DND-41 (cell line): ENCODE data around the gene CDH23.

Experiments used
- ATAC-seq: fragments of 200-7000 bp; cut with Tn5 transposase; 3 replicates; pipeline ENCODE4 v1.9.1; 2021; ENCODE audit warnings: low read depth; ENCODE audit not compliant: insufficient read depth
- DNase-seq: peaks from one replicate; pipeline ENCODE4 v3.0.0-alpha.2; 2020
- H2AFZ ChIP-seq: 2 replicates; pipeline ENCODE4 v1.6.0; 2012; ENCODE audit warnings: low read depth, low read length
- H3K27ac ChIP-seq: 2 replicates; pipeline ENCODE4 v1.5.1; 2012; ENCODE audit warnings: low read length, inconsistent platforms
- H3K27me3 ChIP-seq: fragments of 200-600 bp; sonication (generic); 2 replicates; pipeline ENCODE4 v1.6.0; 2012; ENCODE audit warnings: low read length, mild to moderate bottlenecking, inconsistent platforms; ENCODE audit not compliant: insufficient read depth, poor library complexity
- H3K36me3 ChIP-seq: 2 replicates; pipeline ENCODE4 v1.5.1; 2012; ENCODE audit warnings: low read length, inconsistent platforms; ENCODE audit not compliant: insufficient read depth
- H3K4me1 ChIP-seq: 2 replicates; pipeline ENCODE4 v1.5.1; 2012; ENCODE audit warnings: mild to moderate bottlenecking, low read length; ENCODE audit not compliant: insufficient read depth
- H3K4me2 ChIP-seq: 2 replicates; pipeline ENCODE4 v1.6.0; 2012; ENCODE audit warnings: mild to moderate bottlenecking, moderate library complexity, low read length, inconsistent platforms; ENCODE audit not compliant: insufficient read depth
- H3K4me3 ChIP-seq, 2 experiments: fragments of 200-600 bp in 1 of 2; shearing (Covaris generic) in 1 of 2; 2 replicates each; pipeline ENCODE4 v1.5.1; 2012 to 2016; ENCODE audit warnings: inconsistent platforms in 2 of 2, low read length in 2 of 2, mild to moderate bottlenecking in 2 of 2, low read depth in 1 of 2, moderate library complexity in 1 of 2
- H3K79me2 ChIP-seq: 2 replicates; pipeline ENCODE4 v1.6.0; 2012; ENCODE audit warnings: low read length, inconsistent platforms; ENCODE audit not compliant: insufficient read depth
- H3K9ac ChIP-seq: 2 replicates; pipeline ENCODE4 v1.6.0; 2012; ENCODE audit warnings: low read depth, mild to moderate bottlenecking, inconsistent platforms, low read length, moderate library complexity
- H3K9me3 ChIP-seq: 2 replicates; pipeline ENCODE4 v1.5.1; 2012; ENCODE audit warnings: low read length, moderate library complexity, mild to moderate bottlenecking, inconsistent platforms; ENCODE audit not compliant: insufficient read depth, severe bottlenecking
- H4K20me1 ChIP-seq: 2 replicates; pipeline ENCODE4 v1.6.0; 2012; ENCODE audit warnings: low read length; ENCODE audit not compliant: insufficient read depth
- EZH2 ChIP-seq: IDR thresholded peaks from 3 replicates; pipeline ENCODE4 v1.6.1; 2012; ENCODE audit warnings: borderline replicate concordance, low read depth, mild to moderate bottlenecking, moderate library complexity, low read length, inconsistent platforms; ENCODE audit not compliant: severe bottlenecking
- TF ChIP-seq, protein P1 (sequence below): IDR thresholded peaks from 2 replicates; pipeline ENCODE4 v1.5.1; 2012; ENCODE audit warnings: borderline replicate concordance, low read length, moderate library complexity, mild to moderate bottlenecking; ENCODE audit not compliant: poor library complexity, severe bottlenecking; ENCODE audit errors: extremely low read depth

The CDH23 gene

GRCh38 chr10:71522442-71523144, 125.9 kb downstream of the CDH23 start:
- TF ChIP-seq, protein P1, sequence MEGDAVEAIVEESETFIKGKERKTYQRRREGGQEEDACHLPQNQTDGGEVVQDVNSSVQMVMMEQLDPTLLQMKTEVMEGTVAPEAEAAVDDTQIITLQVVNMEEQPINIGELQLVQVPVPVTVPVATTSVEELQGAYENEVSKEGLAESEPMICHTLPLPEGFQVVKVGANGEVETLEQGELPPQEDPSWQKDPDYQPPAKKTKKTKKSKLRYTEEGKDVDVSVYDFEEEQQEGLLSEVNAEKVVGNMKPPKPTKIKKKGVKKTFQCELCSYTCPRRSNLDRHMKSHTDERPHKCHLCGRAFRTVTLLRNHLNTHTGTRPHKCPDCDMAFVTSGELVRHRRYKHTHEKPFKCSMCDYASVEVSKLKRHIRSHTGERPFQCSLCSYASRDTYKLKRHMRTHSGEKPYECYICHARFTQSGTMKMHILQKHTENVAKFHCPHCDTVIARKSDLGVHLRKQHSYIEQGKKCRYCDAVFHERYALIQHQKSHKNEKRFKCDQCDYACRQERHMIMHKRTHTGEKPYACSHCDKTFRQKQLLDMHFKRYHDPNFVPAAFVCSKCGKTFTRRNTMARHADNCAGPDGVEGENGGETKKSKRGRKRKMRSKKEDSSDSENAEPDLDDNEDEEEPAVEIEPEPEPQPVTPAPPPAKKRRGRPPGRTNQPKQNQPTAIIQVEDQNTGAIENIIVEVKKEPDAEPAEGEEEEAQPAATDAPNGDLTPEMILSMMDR, result no peak
- no peak for TF ChIP-seq EZH2
- ATAC-seq, result no peak
- no peaks in the 10 kb centered on the region for H3K9me3 ChIP-seq

GRCh38 chr10:71523756-71524155, 127.0 kb downstream of the CDH23 start:
- no peak overlapping the region for H3K4me2 ChIP-seq
- H3K9me3 ChIP-seq, result no peaks in the 10 kb centered on the region
- H2AFZ ChIP-seq, result no peak overlapping the region
- H3K79me2 ChIP-seq, result no peaks in the 10 kb centered on the region
- DNase-seq (no peak), ATAC-seq (no peak)
- no peak overlapping the region for H3K4me3 ChIP-seq
- H3K9ac ChIP-seq, result no peak overlapping the region
- no peak overlapping the region for H3K27ac ChIP-seq
- H3K4me1 ChIP-seq, result no peaks in the 10 kb centered on the region
- TF ChIP-seq, protein P1, result no peak
- TF ChIP-seq EZH2, result no peak
- H3K36me3 ChIP-seq, result no peaks in the 10 kb centered on the region
- peaks cover 8% of the 10 kb centered on the region for H3K27me3 ChIP-seq
- no peaks in the 10 kb centered on the region for H4K20me1 ChIP-seq

More at GRCh38 chr10:71522442-71523144, 125.9 kb downstream of the CDH23 start:
- H4K20me1 ChIP-seq, result no peaks in the 10 kb centered on the region
- H3K27me3 ChIP-seq, result peaks cover 8% of the 10 kb centered on the region
- H3K4me3 ChIP-seq, result no peak overlapping the region
- no peaks in the 10 kb centered on the region for H3K79me2 ChIP-seq
- H3K4me1 ChIP-seq, result no peaks in the 10 kb centered on the region
- no peak overlapping the region for H3K9ac ChIP-seq
- DNase-seq, result no peak
- H3K36me3 ChIP-seq, result no peaks in the 10 kb centered on the region
- no peak overlapping the region for H3K4me2 ChIP-seq
- no peak overlapping the region for H2AFZ ChIP-seq
- no peak overlapping the region for H3K27ac ChIP-seq

GRCh38 chr10:71525092-71525491, 128.4 kb downstream of the CDH23 start:
- Histone ChIP-seq H2AFZ (no peak overlapping the region), H3K4me1 (no peaks in the 10 kb centered on the region), H3K27ac (no peak overlapping the region), H3K4me3 (no peak overlapping the region), H3K9me3 (no peaks in the 10 kb centered on the region), H3K36me3 (no peaks in the 10 kb centered on the region), H3K27me3 (peaks cover 8% of the 10 kb centered on the region), H3K4me2 (no peak overlapping the region), H4K20me1 (no peaks in the 10 kb centered on the region), H3K9ac (no peak overlapping the region), H3K79me2 (no peaks in the 10 kb centered on the region)
- DNase-seq (no peak), ATAC-seq (no peak)
- TF ChIP-seq, protein P1, result no peak
- TF ChIP-seq EZH2, result no peak

DNA sequence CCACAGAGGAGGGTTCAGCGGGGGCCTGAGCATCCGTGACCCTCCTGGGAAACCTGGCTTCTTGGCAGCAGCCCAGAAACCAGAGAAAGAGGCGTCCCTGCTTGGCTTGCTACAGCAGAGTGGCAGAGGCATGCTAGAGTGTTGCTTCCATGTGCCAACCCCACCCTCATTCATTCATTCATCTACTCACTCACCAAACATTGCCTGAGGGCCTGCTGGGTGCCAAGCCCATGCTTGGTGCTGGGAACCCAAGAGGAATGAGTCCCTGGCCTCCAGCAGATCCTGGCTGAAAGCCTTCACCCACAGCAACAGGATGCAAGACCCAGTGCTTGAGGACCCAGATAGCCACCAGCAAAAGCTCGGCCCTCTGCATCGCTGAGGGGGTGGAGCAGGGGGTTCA, 129.0 kb downstream of the CDH23 start:
- no peak for DNase-seq
- Histone ChIP-seq H3K27ac (no peak overlapping the region), H3K4me1 (no peaks in the 10 kb centered on the region), H3K27me3 (peaks cover 8% of the 10 kb centered on the region), H4K20me1 (no peaks in the 10 kb centered on the region), H3K4me2 (no peak overlapping the region), H3K36me3 (no peaks in the 10 kb centered on the region), H3K79me2 (no peaks in the 10 kb centered on the region), H3K9me3 (no peaks in the 10 kb centered on the region), H3K4me3 (no peak overlapping the region), H2AFZ (no peak overlapping the region), H3K9ac (no peak overlapping the region)
- TF ChIP-seq, protein P1, result no peak
- no peak for TF ChIP-seq EZH2
- no peak for ATAC-seq
